CD4-positive, alpha-beta T cell treated with Interleukin-2 at 100 ng/mL for 4 hours (primary cell): ENCODE results near the gene ACACA.

Source experiments
- DNase-seq: peaks from one replicate; pipeline ENCODE4 v3.0.0-alpha.2; 2020; ENCODE audit warnings: low spot score

The ACACA gene

GRCh38 chr17:37130984-37131446 lies 275.6 kb downstream of the ACACA start:
- DNase-seq, result no peak

GRCh38 chr17:37124821-37125173 lies 281.8 kb downstream of the ACACA start:
- DNase-seq, result no peak

- no peak for DNase-seq
Observed at GRCh38 chr17:37123941-37124820, 282.5 kb downstream of the ACACA start.

- DNase-seq, result no peak
Observed at GRCh38 chr17:37123386-37123785, 283.2 kb downstream of the ACACA start.

- DNase-seq, result no peak
Observed at GRCh38 chr17:37121616-37122015, 285.0 kb downstream of the ACACA start.

GRCh38 chr17:37118366-37119137 lies 288.1 kb downstream of the ACACA start:
- no peak for DNase-seq

GRCh38 chr17:37117373-37118142 lies 289.1 kb downstream of the ACACA start:
- DNase-seq, result no peak

GRCh38 chr17:37116671-37117185 lies 289.9 kb downstream of the ACACA start:
- DNase-seq, result no peak

GRCh38 chr17:37111329-37111728 lies 295.3 kb downstream of the ACACA start:
- no peak for DNase-seq

GRCh38 chr17:37110746-37111145 lies 295.9 kb downstream of the ACACA start:
- DNase-seq, result no peak

GRCh38 chr17:37109731-37110710 lies 296.6 kb downstream of the ACACA start:
- DNase-seq, result no peak

GRCh38 chr17:37109106-37109505 lies 297.5 kb downstream of the ACACA start:
- no peak for DNase-seq

- DNase-seq, result no peak
Observed at GRCh38 chr17:37107406-37108083, 299.1 kb downstream of the ACACA start.

- DNase-seq, result no peak
Observed at GRCh38 chr17:37106049-37106448, 300.6 kb downstream of the ACACA start.

GRCh38 chr17:37103231-37103630 lies 303.4 kb downstream of the ACACA start:
- no peak for DNase-seq

- no peak for DNase-seq
Observed at GRCh38 chr17:37101306-37101705, 305.3 kb downstream of the ACACA start.

- no peak for DNase-seq
Observed at GRCh38 chr17:37100231-37100630, 306.4 kb downstream of the ACACA start.

GRCh38 chr17:37098910-37099664 lies 307.5 kb downstream of the ACACA start:
- no peak for DNase-seq

GRCh38 chr17:37098152-37098551 lies 308.5 kb downstream of the ACACA start:
- DNase-seq, result no peak

GRCh38 chr17:37097154-37097553 lies 309.5 kb downstream of the ACACA start:
- DNase-seq, result no peak
